Stimulated activated CD8-positive, alpha-beta memory T cell treated with anti-CD3 and anti-CD28 coated beads, Interleukin-4, amount 100 ng/mL, for 4 hours (primary cell): ENCODE measurements around the gene C12orf42.
"Not testable (repeated sequence)": the region's sequence is repeated elsewhere in the genome, so short reads cannot be mapped to it uniquely, and the experiment has no call there.

ENCODE experiments used
- DNase-seq, 2 donors: peaks; one replicate each; pipeline ENCODE4 v3.0.0-alpha.2; 2020; ENCODE audit warnings: low read depth in 2 of 2, low spot score in 1 of 2

The C12orf42 gene

GRCh38 chr12:103498990-103499389 lies 3.2 kb upstream of the C12orf42 start:
- DNase-seq: no peak

GRCh38 chr12:103494734-103495468 lies 867 bp downstream of the C12orf42 start:
- no peak for DNase-seq

GRCh38 chr12:103494051-103494733 lies 1.6 kb downstream of the C12orf42 start:
- no peak for DNase-seq

- no peak for DNase-seq
Measured at GRCh38 chr12:103493199-103493598, 2.6 kb downstream of the C12orf42 start.

GRCh38 chr12:103482365-103482764 lies 13.4 kb downstream of the C12orf42 start:
- DNase-seq: no peak

GRCh38 chr12:103475073-103475472 lies 20.7 kb downstream of the C12orf42 start:
- DNase-seq: no peak

GRCh38 chr12:103470664-103471063 lies 25.1 kb downstream of the C12orf42 start:
- DNase-seq: no peak

- DNase-seq: no peak
Measured at GRCh38 chr12:103469719-103470118, 26.0 kb downstream of the C12orf42 start.

- no peak for DNase-seq
Measured at GRCh38 chr12:103468837-103469236, 26.9 kb downstream of the C12orf42 start.

GRCh38 chr12:103462675-103463074 lies 33.1 kb downstream of the C12orf42 start:
- no peak for DNase-seq

GRCh38 chr12:103457471-103457870 lies 38.3 kb downstream of the C12orf42 start:
- no peak for DNase-seq

GRCh38 chr12:103456006-103456405 lies 39.8 kb downstream of the C12orf42 start:
- no peak for DNase-seq

- no peak for DNase-seq
Measured at GRCh38 chr12:103455020-103455763, 40.6 kb downstream of the C12orf42 start.

GRCh38 chr12:103444983-103445382 lies 50.8 kb downstream of the C12orf42 start:
- DNase-seq: no peak

GRCh38 chr12:103442822-103443221 lies 52.9 kb downstream of the C12orf42 start:
- no peak for DNase-seq

GRCh38 chr12:103442182-103442555 lies 53.6 kb downstream of the C12orf42 start:
- no peak for DNase-seq

- no peak for DNase-seq
Measured at GRCh38 chr12:103441437-103442181, 54.2 kb downstream of the C12orf42 start.

GRCh38 chr12:103434165-103435105 lies 61.3 kb downstream of the C12orf42 start:
- DNase-seq: not testable (repeated sequence)

- no peak for DNase-seq
Measured at GRCh38 chr12:103431950-103432349, 63.8 kb downstream of the C12orf42 start.

GRCh38 chr12:103431387-103431786 lies 64.4 kb downstream of the C12orf42 start:
- DNase-seq: no peak
